Measurements from ENCODE around the gene MAN2B2.

GRCh38 chr4:6549890-6550620 lies 24.9 kb upstream of the MAN2B2 start:
- TF ChIP-seq ZNF274 (IDR thresholded peaks at IDR 0.05; ENCODE audit: low read depth, low read length) (no peak), YY1 (IDR thresholded peaks at IDR 0.05; ENCODE audit: insufficient read depth, insufficient read length) (no peak)

All from NT2/D1 (cell line).